Measurements from ENCODE around the gene ZBTB37. TPM values are rescaled to one million over a fixed set of nuclear protein-coding genes. Genes with fewer than 3 reads are reported as not detected.
"Not testable (repeated sequence)": the region's sequence is repeated elsewhere in the genome, so short reads cannot be mapped to it uniquely, and the experiment has no call there.

Gene ZBTB37
- total RNA-seq, 2 experiments from 2014 or later, result 7.7 to 7.9 TPM

DNA sequence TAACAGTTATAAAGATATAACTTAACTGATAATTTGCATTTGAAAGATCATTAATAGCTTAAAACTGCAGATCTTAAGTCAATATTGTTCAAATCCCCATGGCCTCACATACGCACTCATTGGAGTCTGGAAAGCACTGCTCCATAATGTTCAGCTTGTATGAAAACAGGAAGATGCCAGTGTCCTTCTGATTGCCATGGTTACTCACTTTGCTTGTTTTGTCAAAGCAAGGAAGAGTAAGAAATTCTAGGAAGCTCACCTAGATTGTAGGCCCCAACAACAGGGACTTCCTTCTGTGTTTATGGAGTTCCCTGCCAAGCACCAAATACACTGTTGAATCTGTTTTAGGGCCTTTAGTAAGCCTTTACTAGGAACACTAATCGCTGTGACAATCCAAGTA is 11.3 kb upstream of the ZBTB37 start:
- ChIA-PET CTCF (interaction anchor here (1.4 kb wide), 1 partner anchor 20 kb away, joined by 3 read pairs; no protein-coding TSS in a partner anchor), POLR2A (interaction anchor here (0.7 to 2.6 kb wide), 4 partner anchors 9 to 11 kb away, joined by 3 to 8 read pairs (median 3); partner anchors contain the start of gene ZBTB37)
- no peak for DNase-seq
- Mint-ChIP-seq H3K4me1 (no peaks in the 10 kb centered on the region), H3K27me3 (no peaks in the 10 kb centered on the region), H3K9me3 (ENCODE audit: low read depth) (no peaks in the 10 kb centered on the region), H3K27ac (no peak overlapping the region), H3K4me3 (no peak overlapping the region), H3K36me3 (ENCODE audit: low read depth) (peaks cover 41% of the 10 kb centered on the region)
- intact Hi-C loops (cut with DNase I, micrococcal nuclease), result no loop called here
- ATAC-seq, result no peak

DNA sequence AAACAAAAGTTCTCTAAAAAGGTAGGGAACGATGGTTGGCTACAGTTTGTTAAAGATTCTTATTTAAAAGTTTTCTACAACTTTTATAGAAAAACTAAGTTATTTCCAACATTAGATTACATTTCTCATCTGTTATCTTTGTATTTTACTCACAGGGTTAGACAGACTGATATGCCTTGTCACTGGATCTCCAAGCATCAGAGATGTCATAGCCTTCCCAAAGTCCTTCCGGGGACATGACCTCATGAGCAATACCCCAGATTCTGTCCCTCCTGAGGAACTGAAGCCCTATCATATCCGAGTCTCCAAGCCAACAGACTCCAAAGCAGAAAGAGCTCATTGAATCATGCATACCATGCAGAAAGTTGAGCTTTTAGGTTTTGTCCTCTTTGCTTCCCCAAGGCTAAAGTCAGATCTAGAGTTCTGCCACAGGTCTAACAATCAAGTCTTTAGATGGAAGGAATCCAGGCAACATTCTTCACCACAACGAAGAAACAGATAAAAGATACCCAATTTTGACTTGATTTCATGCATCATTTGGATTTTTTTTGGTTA is 10.7 kb upstream of the ZBTB37 start:
- Mint-ChIP-seq H3K27me3 (no peaks in the 10 kb centered on the region), H3K36me3 (ENCODE audit: low read depth) (peaks cover 40% of the 10 kb centered on the region), H3K4me1 (no peaks in the 10 kb centered on the region), H3K27ac (no peak overlapping the region), H3K9me3 (ENCODE audit: low read depth) (no peaks in the 10 kb centered on the region), H3K4me3 (no peak overlapping the region)
- intact Hi-C loops (cut with DNase I, micrococcal nuclease), result no loop called here
- no peak for DNase-seq
- POLR2A ChIA-PET, result interaction anchor here (1.0 to 2.6 kb wide), 4 partner anchors 8 to 11 kb away, joined by 3 to 8 read pairs (median 3); partner anchors contain the start of gene ZBTB37
- CTCF ChIA-PET, result interaction anchor here (1.4 kb wide), 1 partner anchor 20 kb away, joined by 3 read pairs; no protein-coding TSS in a partner anchor
- no peak for ATAC-seq

DNA sequence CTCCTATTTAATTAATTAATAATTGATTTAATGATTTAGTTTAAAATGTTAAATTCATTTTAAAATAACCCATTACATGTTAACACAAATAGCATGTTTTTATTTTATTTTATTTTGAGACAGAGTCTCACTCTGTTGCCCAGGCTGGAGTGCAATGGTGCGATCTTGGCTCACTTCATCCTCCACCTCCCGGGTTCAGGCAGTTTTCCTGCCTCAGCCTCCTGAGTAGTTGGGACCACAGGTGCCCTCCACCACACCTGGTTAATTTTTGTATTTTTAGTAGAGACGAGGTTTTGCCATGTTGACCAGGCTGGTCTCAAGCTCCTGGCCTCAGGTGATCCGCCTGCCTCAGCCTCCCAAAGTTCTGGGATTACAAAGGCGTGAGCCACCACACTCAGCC is 8.6 kb upstream of the ZBTB37 start:
- H3K4me3 Mint-ChIP-seq; ATAC-seq; CTCF ChIA-PET; H3K9me3 Mint-ChIP-seq (ENCODE audit: low read depth); DNase-seq; H3K27ac Mint-ChIP-seq; intact Hi-C loops (cut with DNase I, micrococcal nuclease); POLR2A ChIA-PET; H3K27me3 Mint-ChIP-seq: not testable (repeated sequence)
- H3K36me3 Mint-ChIP-seq (ENCODE audit: low read depth), result peaks cover 51% of the 10 kb centered on the region
- peaks cover 16% of the 10 kb centered on the region for H3K4me1 Mint-ChIP-seq

DNA sequence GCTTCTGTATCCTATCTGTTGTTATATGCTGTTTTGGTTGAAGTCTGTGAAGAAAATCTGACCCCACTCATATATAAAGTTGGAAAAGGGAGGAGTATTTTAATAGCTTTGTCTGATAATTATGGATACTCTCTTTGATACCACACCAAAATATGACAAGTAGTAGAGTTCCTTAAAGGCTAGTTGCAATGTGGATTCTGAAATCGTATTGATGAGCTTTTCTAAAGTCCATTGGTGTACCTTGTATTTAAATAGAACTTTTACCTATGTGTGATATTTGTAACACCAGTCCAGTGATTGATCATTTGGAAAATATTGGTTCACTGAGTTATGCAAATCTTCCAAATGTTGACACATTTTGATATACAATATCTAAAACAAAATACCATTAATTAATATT is 8.1 kb upstream of the ZBTB37 start:
- ATAC-seq, result no peak
- peaks cover 54% of the 10 kb centered on the region for H3K36me3 Mint-ChIP-seq (ENCODE audit: low read depth)
- no peaks in the 10 kb centered on the region for H3K27me3 Mint-ChIP-seq
- H3K27ac Mint-ChIP-seq, result no peak overlapping the region
- intact Hi-C loops (cut with DNase I, micrococcal nuclease), result loop anchor here in 1 of 2 experiments (10.0 kb wide), 2 partner anchors 1165 to 1335 kb away; partner anchors contain the start of genes KIAA0040 and MRPS14
- H3K4me1 Mint-ChIP-seq, result peaks cover 18% of the 10 kb centered on the region
- H3K9me3 Mint-ChIP-seq (ENCODE audit: low read depth), result no peaks in the 10 kb centered on the region
- no peak overlapping the region for H3K4me3 Mint-ChIP-seq
- CTCF ChIA-PET, result no interaction called here
- POLR2A ChIA-PET, result no interaction called here
- no peak for DNase-seq

DNA sequence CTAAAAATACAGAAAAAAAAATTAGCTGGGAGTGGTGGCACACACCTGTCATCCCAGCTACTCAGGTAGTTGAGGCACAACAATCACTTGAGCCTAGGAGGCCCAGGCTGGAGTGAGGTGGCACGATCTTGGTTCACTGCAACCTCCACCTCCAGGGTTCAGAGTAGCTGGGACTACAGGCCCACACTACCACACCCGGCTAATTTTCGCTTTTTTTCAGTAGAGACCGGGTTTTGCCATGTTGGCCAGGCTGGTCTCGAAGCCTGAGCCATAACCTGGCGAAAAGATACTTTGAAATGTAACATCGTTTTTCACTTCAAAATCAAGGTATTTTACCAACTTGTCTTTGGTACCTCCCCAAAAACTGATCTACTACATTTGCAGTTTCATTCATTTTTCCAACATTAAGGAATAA is 6.4 kb upstream of the ZBTB37 start:
- Mint-ChIP-seq H3K27ac (peak overlapping the region; percentile 83), H3K4me3 (peak overlapping the region; percentile 91), H3K36me3 (ENCODE audit: low read depth) (peaks cover 59% of the 10 kb centered on the region), H3K4me1 (peaks cover 26% of the 10 kb centered on the region), H3K27me3 (no peaks in the 10 kb centered on the region), H3K9me3 (ENCODE audit: low read depth) (no peaks in the 10 kb centered on the region)
- ChIA-PET CTCF (no interaction called here), POLR2A (interaction anchor here (0.6 to 1.7 kb wide), 4 partner anchors 9 to 38 kb away, joined by 4 to 5 read pairs (median 4); partner anchors contain the start of genes CENPL and DARS2)
- intact Hi-C loops (cut with DNase I, micrococcal nuclease), result loop anchor here in 1 of 2 experiments (10.0 kb wide), 2 partner anchors 1163 to 1333 kb away; partner anchors contain the start of genes KIAA0040 and MRPS14
- ATAC-seq, result peak; percentile 11
- DNase-seq, result peak; percentile 31

DNA sequence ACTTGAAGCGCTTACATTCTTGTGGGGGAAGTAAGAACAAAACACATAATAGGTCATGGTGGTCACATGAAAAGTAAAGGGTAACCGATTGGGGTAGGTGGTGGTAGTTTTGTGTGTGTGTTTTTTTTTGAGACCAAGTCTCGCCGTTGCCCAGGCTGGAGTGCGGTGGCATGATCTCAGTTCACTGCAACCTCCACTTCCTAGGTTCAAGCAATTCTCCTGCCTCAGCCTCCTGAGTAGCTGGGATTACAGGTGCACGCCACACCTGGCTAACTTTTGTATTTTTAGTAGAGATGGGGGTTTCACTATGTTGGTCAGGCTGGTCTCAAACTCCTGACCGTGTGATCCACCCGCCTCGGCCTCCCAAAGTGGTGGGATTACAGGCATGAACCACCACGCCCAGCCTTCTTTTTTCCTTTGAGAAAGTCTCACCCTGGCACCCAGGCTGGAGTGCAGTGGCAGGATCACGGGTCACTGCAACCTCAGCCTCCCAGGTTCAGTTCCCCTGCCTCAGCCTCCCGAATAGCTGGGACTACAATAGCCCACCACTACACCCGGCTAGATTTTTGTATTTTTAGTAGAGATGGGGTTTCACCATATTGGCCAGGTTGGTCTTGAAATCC is 5.9 kb upstream of the ZBTB37 start:
- DNase-seq (peak; percentile 34), ATAC-seq (peak; percentile 13)
- peaks cover 26% of the 10 kb centered on the region for H3K4me1 Mint-ChIP-seq
- intact Hi-C loops (cut with DNase I, micrococcal nuclease), result loop anchor here in 1 of 2 experiments (10.0 kb wide), 2 partner anchors 1163 to 1333 kb away; partner anchors contain the start of genes KIAA0040 and MRPS14
- peaks cover 64% of the 10 kb centered on the region for H3K36me3 Mint-ChIP-seq (ENCODE audit: low read depth)
- POLR2A ChIA-PET, result interaction anchor here (0.6 to 1.7 kb wide), 4 partner anchors 8 to 38 kb away, joined by 4 to 5 read pairs (median 4); partner anchors contain the start of genes CENPL and DARS2
- H3K9me3 Mint-ChIP-seq (ENCODE audit: low read depth); CTCF ChIA-PET; H3K27me3 Mint-ChIP-seq: not testable (repeated sequence)
- H3K27ac Mint-ChIP-seq, result peak overlapping the region; percentile 83
- H3K4me3 Mint-ChIP-seq, result peak overlapping the region; percentile 91

DNA sequence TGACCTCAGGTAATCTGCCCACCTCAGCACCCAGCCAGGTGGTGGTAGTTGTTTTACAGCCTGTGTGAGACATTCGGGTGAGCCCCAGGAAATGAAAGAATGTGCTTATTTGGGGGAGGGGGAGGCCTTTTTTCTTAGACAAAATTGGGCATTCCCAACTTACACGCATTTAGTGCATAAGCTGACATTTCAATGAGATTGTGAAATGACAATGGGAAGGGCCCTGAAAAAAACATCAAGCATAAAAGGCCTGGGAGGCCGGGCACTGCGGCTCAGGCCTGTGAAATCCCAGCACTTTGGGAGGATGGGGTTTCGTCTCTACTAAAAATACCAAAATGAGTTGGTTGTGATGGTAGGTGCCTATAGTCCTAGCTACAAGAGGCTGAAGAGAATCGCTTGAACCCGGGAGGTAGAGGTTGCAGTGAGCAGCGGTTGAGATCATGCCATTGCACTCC is 5.4 kb upstream of the ZBTB37 start:
- intact Hi-C loops (cut with DNase I, micrococcal nuclease), result loop anchor here in 1 of 2 experiments (10.0 kb wide), 2 partner anchors 1162 to 1332 kb away; partner anchors contain the start of genes KIAA0040 and MRPS14
- ChIA-PET POLR2A (interaction anchor here (0.8 to 1.7 kb wide), 3 partner anchors 7 to 159 kb away, joined by 3 to 5 read pairs (median 4); partner anchors contain the start of gene RC3H1), CTCF (interaction anchor here (0.9 kb wide), 1 partner anchor 17 kb away, joined by 4 read pairs; no protein-coding TSS in a partner anchor)
- ATAC-seq (peak; percentile 8), DNase-seq (no peak)
- peaks cover 26% of the 10 kb centered on the region for H3K4me1 Mint-ChIP-seq
- H3K27me3 Mint-ChIP-seq, result no peaks in the 10 kb centered on the region
- peak overlapping the region; percentile 83 for H3K27ac Mint-ChIP-seq
- H3K36me3 Mint-ChIP-seq (ENCODE audit: low read depth), result peaks cover 64% of the 10 kb centered on the region
- peak overlapping the region; percentile 91 for H3K4me3 Mint-ChIP-seq
- no peaks in the 10 kb centered on the region for H3K9me3 Mint-ChIP-seq (ENCODE audit: low read depth)

DNA sequence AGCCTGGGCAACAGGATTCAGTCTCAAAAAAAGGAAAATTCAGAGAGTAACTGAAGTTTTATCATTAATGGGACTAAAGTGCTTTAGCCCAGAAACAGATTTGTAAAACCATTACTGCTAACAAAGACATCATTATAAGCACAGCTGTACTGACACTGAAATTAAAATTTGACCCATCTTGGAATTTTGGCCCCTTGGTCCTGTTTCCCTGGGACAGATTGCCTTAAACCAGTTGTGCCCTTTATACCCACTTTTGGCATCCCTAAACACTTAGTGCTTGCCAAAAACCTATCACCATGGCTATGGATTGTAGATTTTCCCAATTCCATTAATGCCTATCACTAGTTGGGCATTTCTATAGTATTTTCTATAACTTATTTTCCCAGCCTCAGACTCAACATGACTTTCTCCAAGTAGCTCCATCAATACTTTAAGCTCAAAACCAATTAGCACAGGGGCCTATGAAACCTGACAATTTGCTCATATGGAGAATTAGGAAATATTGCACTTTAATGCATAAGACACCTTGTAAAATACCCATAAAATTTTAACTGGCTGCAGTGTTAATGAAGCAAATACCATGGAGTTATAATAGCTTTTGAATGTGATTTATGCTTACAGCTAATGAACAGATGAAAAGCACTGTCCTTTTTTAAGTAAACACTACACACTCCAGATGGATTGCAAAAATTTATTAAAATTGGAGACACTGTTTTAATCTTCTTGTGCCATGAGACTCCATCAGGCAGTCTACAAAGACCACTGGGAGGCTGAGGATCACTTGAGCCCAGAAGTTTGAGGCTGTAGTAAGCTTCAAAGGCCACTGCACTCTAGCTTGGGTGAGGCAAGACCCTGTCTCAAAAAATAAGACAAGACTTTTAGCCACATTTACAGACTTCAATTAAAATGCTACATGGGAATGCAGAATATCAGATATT is 4.7 kb upstream of the ZBTB37 start:
- intact Hi-C loops (cut with DNase I, micrococcal nuclease), result loop anchor here in 1 of 2 experiments (10.0 kb wide), 2 partner anchors 1161 to 1331 kb away; partner anchors contain the start of genes KIAA0040 and MRPS14
- ChIA-PET CTCF (interaction anchor here (0.6 to 0.9 kb wide), 3 partner anchors 18 to 1043 kb away, joined by 3 to 4 read pairs (median 4); no protein-coding TSS in a partner anchor), POLR2A (interaction anchor here (0.6 to 1.1 kb wide), 4 partner anchors 12 to 159 kb away, joined by 3 to 4 read pairs (median 3); partner anchors contain the start of gene RC3H1)
- Mint-ChIP-seq H3K27me3 (no peaks in the 10 kb centered on the region), H3K36me3 (ENCODE audit: low read depth) (peaks cover 63% of the 10 kb centered on the region), H3K4me1 (peaks cover 26% of the 10 kb centered on the region), H3K9me3 (ENCODE audit: low read depth) (no peaks in the 10 kb centered on the region), H3K4me3 (peak overlapping the region; percentile 91), H3K27ac (peak overlapping the region; percentile 97)
- DNase-seq (no peak), ATAC-seq (no peak)

DNA sequence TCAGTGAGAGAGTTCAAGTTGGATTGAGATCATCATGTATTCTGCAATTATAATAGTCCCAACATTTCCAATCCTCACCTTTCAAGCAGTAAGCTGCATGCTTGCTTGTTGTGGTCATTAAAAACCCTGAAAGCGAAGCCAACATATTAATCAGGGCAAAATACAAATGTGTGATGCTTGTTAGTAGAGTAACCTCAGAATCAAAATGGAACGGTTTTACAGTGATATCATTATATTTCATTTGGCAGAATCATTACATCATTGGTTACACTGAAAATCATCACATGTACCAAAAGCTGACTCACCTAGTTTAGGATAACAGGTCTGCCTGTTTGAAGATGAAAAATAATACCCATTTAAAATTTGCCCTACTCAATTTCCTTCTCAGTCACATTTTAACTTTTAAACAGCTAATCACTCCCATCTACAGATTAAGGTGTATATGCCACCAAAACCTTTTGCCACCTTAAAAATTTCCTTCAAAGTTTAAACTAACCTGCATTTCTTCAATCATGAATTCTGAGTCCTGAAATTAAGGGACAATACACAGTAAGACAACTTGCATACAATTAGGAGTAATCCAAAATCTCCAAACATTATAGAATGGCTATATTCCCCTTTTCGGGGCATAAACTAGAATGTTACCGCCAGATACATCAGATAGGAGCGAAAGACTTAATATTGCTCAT is 3.9 kb upstream of the ZBTB37 start:
- peak overlapping the region; percentile 97 for H3K27ac Mint-ChIP-seq
- no peaks in the 10 kb centered on the region for H3K9me3 Mint-ChIP-seq (ENCODE audit: low read depth)
- H3K36me3 Mint-ChIP-seq (ENCODE audit: low read depth), result peaks cover 63% of the 10 kb centered on the region
- intact Hi-C loops (cut with DNase I, micrococcal nuclease), result loop anchor here in 1 of 2 experiments (10.0 kb wide), 2 partner anchors 1160 to 1330 kb away; partner anchors contain the start of genes KIAA0040 and MRPS14
- ATAC-seq, result no peak
- peaks cover 34% of the 10 kb centered on the region for H3K4me1 Mint-ChIP-seq
- DNase-seq, result no peak
- POLR2A ChIA-PET, result interaction anchor here (0.6 to 2.1 kb wide), 5 partner anchors 13 to 388 kb away, joined by 3 to 12 read pairs (median 3); partner anchors contain the start of genes CENPL, DARS2, PRDX6 and RC3H1
- peak overlapping the region; percentile 91 for H3K4me3 Mint-ChIP-seq
- H3K27me3 Mint-ChIP-seq, result no peaks in the 10 kb centered on the region
- CTCF ChIA-PET, result interaction anchor here (0.6 to 1.5 kb wide), 2 partner anchors 435 to 1322 kb away, joined by 4 read pairs; no protein-coding TSS in a partner anchor

Data from activated CD4-positive, alpha-beta T cell treated with anti-CD3 and anti-CD28 coated beads for 36 hours (primary cell).